ENCODE data around the gene FER.

The FER gene

DNA sequence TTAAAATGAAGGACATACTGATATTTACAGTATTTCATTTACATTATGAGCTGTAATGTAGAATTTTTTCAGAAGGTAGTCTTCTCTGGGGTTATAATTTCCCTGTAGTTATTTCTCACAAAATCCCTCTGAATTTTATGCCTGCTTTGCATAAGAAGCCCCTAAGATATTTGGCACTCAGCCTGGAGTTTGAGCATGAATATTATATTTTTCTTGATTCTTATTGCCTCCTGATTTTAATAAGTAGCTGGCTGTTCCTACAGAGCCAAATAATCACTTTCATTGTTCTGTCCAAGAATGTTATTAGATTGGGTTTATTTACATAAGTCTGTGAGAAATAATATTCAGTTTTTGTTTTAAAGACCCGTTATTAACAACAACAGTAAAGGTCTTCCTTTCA is 195.0 kb downstream of the FER start:
- peaks cover 4% of the 10 kb centered on the region for H3K36me3 Mint-ChIP-seq (ENCODE audit: low read depth)
- no peaks in the 10 kb centered on the region for H3K9me3 Mint-ChIP-seq
- H3K27me3 Mint-ChIP-seq (ENCODE audit: low read depth) = no peaks in the 10 kb centered on the region
- H3K4me3 Mint-ChIP-seq = no peak overlapping the region
- no peak overlapping the region for H3K27ac Mint-ChIP-seq
- TF ChIP-seq, protein P1, sequence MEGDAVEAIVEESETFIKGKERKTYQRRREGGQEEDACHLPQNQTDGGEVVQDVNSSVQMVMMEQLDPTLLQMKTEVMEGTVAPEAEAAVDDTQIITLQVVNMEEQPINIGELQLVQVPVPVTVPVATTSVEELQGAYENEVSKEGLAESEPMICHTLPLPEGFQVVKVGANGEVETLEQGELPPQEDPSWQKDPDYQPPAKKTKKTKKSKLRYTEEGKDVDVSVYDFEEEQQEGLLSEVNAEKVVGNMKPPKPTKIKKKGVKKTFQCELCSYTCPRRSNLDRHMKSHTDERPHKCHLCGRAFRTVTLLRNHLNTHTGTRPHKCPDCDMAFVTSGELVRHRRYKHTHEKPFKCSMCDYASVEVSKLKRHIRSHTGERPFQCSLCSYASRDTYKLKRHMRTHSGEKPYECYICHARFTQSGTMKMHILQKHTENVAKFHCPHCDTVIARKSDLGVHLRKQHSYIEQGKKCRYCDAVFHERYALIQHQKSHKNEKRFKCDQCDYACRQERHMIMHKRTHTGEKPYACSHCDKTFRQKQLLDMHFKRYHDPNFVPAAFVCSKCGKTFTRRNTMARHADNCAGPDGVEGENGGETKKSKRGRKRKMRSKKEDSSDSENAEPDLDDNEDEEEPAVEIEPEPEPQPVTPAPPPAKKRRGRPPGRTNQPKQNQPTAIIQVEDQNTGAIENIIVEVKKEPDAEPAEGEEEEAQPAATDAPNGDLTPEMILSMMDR (IDR thresholded peaks at IDR 0.05; ENCODE audit: unreplicated experiment in 3 of 3) = no peak
- H3K4me1 Mint-ChIP-seq = peaks cover 11% of the 10 kb centered on the region

DNA sequence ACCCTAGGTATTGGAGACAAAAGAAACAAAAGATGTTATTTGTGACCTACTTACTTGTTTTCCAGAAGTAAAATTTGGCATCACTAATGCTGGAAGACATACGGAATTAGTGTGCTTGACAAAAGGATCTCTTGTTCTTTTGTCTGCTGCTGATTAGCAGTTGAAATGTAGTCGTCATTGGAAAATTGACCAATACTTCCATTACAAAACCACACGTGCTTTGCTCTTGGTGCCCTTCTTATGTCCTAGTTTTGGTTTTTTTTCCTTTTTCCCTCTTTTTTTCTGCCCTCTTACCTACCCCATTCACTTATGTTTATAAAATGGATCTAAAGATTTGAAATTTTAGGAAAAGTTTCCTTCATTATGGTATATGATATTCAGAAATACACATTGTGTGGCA is 197.4 kb downstream of the FER start:
- TF ChIP-seq, protein P1 (IDR thresholded peaks at IDR 0.05; ENCODE audit: unreplicated experiment in 3 of 3) = no peak
- Mint-ChIP-seq H3K9me3 (no peaks in the 10 kb centered on the region), H3K4me1 (peaks cover 11% of the 10 kb centered on the region), H3K27me3 (ENCODE audit: low read depth) (no peaks in the 10 kb centered on the region), H3K27ac (no peak overlapping the region), H3K36me3 (ENCODE audit: low read depth) (peaks cover 4% of the 10 kb centered on the region), H3K4me3 (no peak overlapping the region)

DNA sequence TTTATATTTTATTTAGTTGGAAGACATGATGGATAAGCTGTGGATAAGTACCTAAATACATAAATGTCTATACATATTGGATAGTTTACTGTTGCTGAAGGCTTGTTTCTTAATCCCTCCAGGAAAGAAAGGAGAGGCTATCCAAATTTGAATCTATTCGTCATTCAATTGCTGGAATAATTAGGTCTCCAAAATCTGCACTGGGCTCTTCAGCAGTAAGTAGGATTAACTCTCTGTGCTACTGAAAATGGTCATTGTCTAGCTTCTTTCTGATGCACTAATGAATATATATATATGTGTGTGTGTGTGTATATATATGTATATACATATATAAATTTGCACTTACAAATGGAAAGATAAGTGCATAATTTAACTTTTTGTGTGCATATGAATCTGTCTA is 198.3 kb downstream of the FER start:
- Mint-ChIP-seq H3K4me1 (peaks cover 11% of the 10 kb centered on the region), H3K27ac (no peak overlapping the region), H3K4me3 (no peak overlapping the region), H3K36me3 (ENCODE audit: low read depth) (peaks cover 4% of the 10 kb centered on the region), H3K27me3 (ENCODE audit: low read depth) (no peaks in the 10 kb centered on the region), H3K9me3 (no peaks in the 10 kb centered on the region)
- TF ChIP-seq, protein P1 (IDR thresholded peaks at IDR 0.05; ENCODE audit: unreplicated experiment in 3 of 3) = no peak

DNA sequence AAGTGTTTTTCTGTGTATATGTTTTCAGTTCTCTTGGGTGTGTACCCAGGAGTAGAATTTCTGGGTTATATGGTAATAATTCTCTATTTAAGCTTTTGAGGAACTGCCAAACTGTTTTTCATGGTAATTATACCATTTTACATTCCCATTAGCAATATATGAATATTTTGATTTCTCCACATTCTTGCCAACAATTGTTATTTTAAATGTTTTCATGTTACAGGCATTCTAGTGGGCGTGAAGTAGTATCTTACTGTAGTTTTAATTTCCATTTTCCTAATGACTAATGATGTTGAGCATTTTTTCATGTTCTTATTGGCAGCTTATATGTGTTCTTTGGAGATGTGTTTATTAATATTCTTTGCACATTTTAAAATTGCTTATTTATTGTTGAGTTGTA is 199.5 kb downstream of the FER start:
- Mint-ChIP-seq H3K27me3 (ENCODE audit: low read depth) (no peaks in the 10 kb centered on the region), H3K36me3 (ENCODE audit: low read depth) (peaks cover 4% of the 10 kb centered on the region), H3K4me3 (no peak overlapping the region), H3K27ac (no peak overlapping the region), H3K4me1 (peaks cover 4% of the 10 kb centered on the region), H3K9me3 (no peaks in the 10 kb centered on the region)
- TF ChIP-seq, protein P1 (IDR thresholded peaks at IDR 0.05; ENCODE audit: unreplicated experiment in 3 of 3) = no peak

DNA sequence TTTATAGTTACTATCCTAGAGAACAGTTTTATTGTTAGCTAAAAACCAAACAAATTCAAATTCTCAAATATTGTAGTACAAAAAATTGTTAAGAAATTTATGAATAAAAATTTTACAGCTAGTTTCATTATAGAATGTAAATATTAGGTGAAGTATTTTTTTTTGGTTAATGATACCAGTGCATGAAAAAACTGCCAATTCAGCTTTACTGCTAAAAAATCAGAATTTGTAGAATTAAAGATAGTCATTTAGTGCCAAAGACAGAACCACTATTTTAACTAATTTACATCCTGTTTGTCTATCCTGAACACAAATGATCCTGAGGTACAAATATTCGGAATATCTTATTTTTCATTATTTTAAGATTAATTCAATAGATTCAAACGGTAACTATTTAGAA is 202.6 kb downstream of the FER start:
- H3K4me1 Mint-ChIP-seq = no peaks in the 10 kb centered on the region
- H3K27ac Mint-ChIP-seq = no peak overlapping the region
- no peaks in the 10 kb centered on the region for H3K27me3 Mint-ChIP-seq (ENCODE audit: low read depth)
- no peaks in the 10 kb centered on the region for H3K9me3 Mint-ChIP-seq
- TF ChIP-seq, protein P1 (IDR thresholded peaks at IDR 0.05; ENCODE audit: unreplicated experiment in 3 of 3) = no peak
- peaks cover 4% of the 10 kb centered on the region for H3K36me3 Mint-ChIP-seq (ENCODE audit: low read depth)
- H3K4me3 Mint-ChIP-seq = no peak overlapping the region

DNA sequence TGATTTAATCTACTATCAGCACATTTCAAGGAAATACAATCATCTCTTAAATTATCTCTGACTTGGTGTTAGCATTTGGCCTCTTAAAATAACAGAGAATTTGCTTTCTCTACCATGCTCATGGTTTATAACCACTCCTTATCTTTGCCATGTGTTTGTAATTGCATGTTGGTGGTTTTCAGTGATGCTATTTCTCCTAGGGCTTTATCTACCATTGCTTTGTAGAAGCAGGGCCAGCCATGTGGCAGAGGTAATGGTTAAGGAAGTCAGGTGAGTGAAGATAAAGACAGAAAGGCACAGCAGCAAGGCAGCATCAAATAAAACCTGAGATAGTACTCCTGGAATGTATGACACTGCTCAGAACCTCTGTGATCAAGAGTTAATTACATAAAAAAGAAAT is 206.2 kb downstream of the FER start:
- Mint-ChIP-seq H3K4me3 (no peak overlapping the region), H3K4me1 (no peaks in the 10 kb centered on the region), H3K27ac (no peak overlapping the region), H3K36me3 (ENCODE audit: low read depth) (no peaks in the 10 kb centered on the region), H3K27me3 (ENCODE audit: low read depth) (no peaks in the 10 kb centered on the region), H3K9me3 (no peaks in the 10 kb centered on the region)
- TF ChIP-seq, protein P1 (IDR thresholded peaks at IDR 0.05; ENCODE audit: unreplicated experiment in 3 of 3) = no peak
